ENCODE measurements around the gene ASIC4.
A peak's percentile ranks its signal among the peaks of the same experiment; 100 is the strongest.

Gene ASIC4

GRCh38 chr2:219516888-219517287 lies 2.6 kb downstream of the ASIC4 start:
- DNase-seq: no peak

- DNase-seq: no peak
These were observed 3.9 kb downstream of the ASIC4 start for GRCh38 chr2:219517954-219518778.

- DNase-seq: no peak
These were observed 5.2 kb downstream of the ASIC4 start for GRCh38 chr2:219519526-219519916.

GRCh38 chr2:219520079-219520478 lies 5.8 kb downstream of the ASIC4 start:
- no peak for DNase-seq

GRCh38 chr2:219521066-219521880 lies 7.0 kb downstream of the ASIC4 start:
- DNase-seq: peak; percentile 99

GRCh38 chr2:219522111-219523030 lies 8.1 kb downstream of the ASIC4 start:
- DNase-seq: no peak

GRCh38 chr2:219523031-219523671 lies 8.9 kb downstream of the ASIC4 start:
- no peak for DNase-seq

GRCh38 chr2:219524817-219525216 lies 10.5 kb downstream of the ASIC4 start:
- DNase-seq: no peak

- no peak for DNase-seq
These were observed 11.4 kb downstream of the ASIC4 start for GRCh38 chr2:219525533-219526232.

- no peak for DNase-seq
These were observed 12.2 kb downstream of the ASIC4 start for GRCh38 chr2:219526320-219527075.

- DNase-seq: no peak
These were observed 12.8 kb downstream of the ASIC4 start for GRCh38 chr2:219527076-219527394.

GRCh38 chr2:219527472-219527871 lies 13.2 kb downstream of the ASIC4 start:
- no peak for DNase-seq

GRCh38 chr2:219530048-219530963 lies 16.0 kb downstream of the ASIC4 start:
- peak; percentile 97 for DNase-seq

- no peak for DNase-seq
These were observed 17.5 kb downstream of the ASIC4 start for GRCh38 chr2:219531639-219532377.

GRCh38 chr2:219532378-219532649 lies 18.0 kb downstream of the ASIC4 start:
- no peak for DNase-seq

GRCh38 chr2:219533930-219534661 lies 19.8 kb downstream of the ASIC4 start:
- DNase-seq: no peak

- DNase-seq: no peak
These were observed 22.1 kb downstream of the ASIC4 start for GRCh38 chr2:219536425-219536824.

- no peak for DNase-seq
These were observed 22.7 kb downstream of the ASIC4 start for GRCh38 chr2:219536967-219537366.
